Stimulated activated CD4-positive, alpha-beta T cell treated with anti-CD3 and anti-CD28 coated beads, Interleukin-4, amount 100 ng/mL, for 4 hours (primary cell): ENCODE results near the gene SLC34A1.
"Not testable (repeated sequence)": the region's sequence is repeated elsewhere in the genome, so short reads cannot be mapped to it uniquely, and the experiment has no call there.

Experiments
- DNase-seq, 2 experiments: peaks; one replicate each; pipeline ENCODE4 v3.0.0-alpha.2; 2020

SLC34A1 gene

GRCh38 chr5:177384134-177384533 lies at the start of gene SLC34A1:
SLC34A1 (plus strand) TSS chr5:177384434; CDS start chr5:177385742, 1,308 bp downstream.
- DNase-seq: no peak

- DNase-seq: no peak
Observed at GRCh38 chr5:177334781-177335700, 49.2 kb upstream of the SLC34A1 start.

GRCh38 chr5:177335701-177336065 lies 48.6 kb upstream of the SLC34A1 start:
- DNase-seq: no peak

GRCh38 chr5:177336112-177336511 lies 48.1 kb upstream of the SLC34A1 start:
- DNase-seq: no peak

- DNase-seq: no peak
Observed at GRCh38 chr5:177336603-177337494, 47.4 kb upstream of the SLC34A1 start.

GRCh38 chr5:177338251-177339106 lies 45.8 kb upstream of the SLC34A1 start:
- no peak for DNase-seq

GRCh38 chr5:177339107-177339638 lies 45.1 kb upstream of the SLC34A1 start:
- DNase-seq: no peak

- not testable (repeated sequence) for DNase-seq
Observed at GRCh38 chr5:177343000-177343399, 41.2 kb upstream of the SLC34A1 start.

- no peak for DNase-seq
Observed at GRCh38 chr5:177343777-177344176, 40.5 kb upstream of the SLC34A1 start.

- DNase-seq: no peak
Observed at GRCh38 chr5:177344891-177345290, 39.3 kb upstream of the SLC34A1 start.

- no peak for DNase-seq
Observed at GRCh38 chr5:177346820-177347219, 37.4 kb upstream of the SLC34A1 start.

- no peak for DNase-seq
Observed at GRCh38 chr5:177347699-177348098, 36.5 kb upstream of the SLC34A1 start.

- no peak for DNase-seq
Observed at GRCh38 chr5:177349362-177349647, 34.9 kb upstream of the SLC34A1 start.

- DNase-seq: no peak
Observed at GRCh38 chr5:177349762-177350161, 34.5 kb upstream of the SLC34A1 start.

- no peak for DNase-seq
Observed at GRCh38 chr5:177350776-177351391, 33.4 kb upstream of the SLC34A1 start.

- DNase-seq: peak; percentile 83 to 89
Observed at GRCh38 chr5:177351392-177352329, 32.6 kb upstream of the SLC34A1 start, which contains the start of gene LMAN2. LMAN2 (minus strand) TSS chr5:177351668; CDS start chr5:177351647, 21 bp downstream.

- DNase-seq: no peak
Observed at GRCh38 chr5:177353093-177353492, 31.1 kb upstream of the SLC34A1 start.

- no peak for DNase-seq
Observed at GRCh38 chr5:177354256-177354655, 30.0 kb upstream of the SLC34A1 start.

GRCh38 chr5:177354711-177355110 lies 29.5 kb upstream of the SLC34A1 start:
- DNase-seq: no peak

- DNase-seq: no peak
Observed at GRCh38 chr5:177355162-177355867, 28.9 kb upstream of the SLC34A1 start.
